Kidney tubule cell (primary cell): Measurements from ENCODE around the gene ATP6V1G2.
"Not testable (repeated sequence)": the region's sequence is repeated elsewhere in the genome, so short reads cannot be mapped to it uniquely, and the experiment has no call there.

Source experiments
- DNase-seq: peaks from one replicate; pipeline ENCODE4 v3.0.0-alpha.2; 2018; ENCODE audit warnings: low spot score

The ATP6V1G2 gene

GRCh38 chr6:31546339-31546957, at the start of gene ATP6V1G2:
ATP6V1G2 (minus strand) TSS chr6:31546608; CDS start chr6:31546559, 49 bp downstream.
- peak; percentile 95 for DNase-seq

- DNase-seq = no peak
Observed at GRCh38 chr6:31592396-31592771, 46.0 kb upstream of the ATP6V1G2 start.

GRCh38 chr6:31590691-31591090, 44.3 kb upstream of the ATP6V1G2 start:
- DNase-seq = not testable (repeated sequence)

- DNase-seq = no peak
Observed at GRCh38 chr6:31588871-31589650, 42.7 kb upstream of the ATP6V1G2 start.

GRCh38 chr6:31587791-31588777, 41.7 kb upstream of the ATP6V1G2 start:
- DNase-seq = no peak

GRCh38 chr6:31586599-31587281, 40.3 kb upstream of the ATP6V1G2 start:
- DNase-seq = no peak

GRCh38 chr6:31586008-31586407, 39.6 kb upstream of the ATP6V1G2 start, which contains the start of gene LST1:
LST1 (plus strand) TSS chr6:31586277; CDS start chr6:31587300, 1,023 bp downstream.
- no peak for DNase-seq

- DNase-seq = peak; percentile 43
Observed at GRCh38 chr6:31585491-31585890, 39.1 kb upstream of the ATP6V1G2 start.

- peak; percentile 3 for DNase-seq
Observed at GRCh38 chr6:31582230-31582643, 35.8 kb upstream of the ATP6V1G2 start, which contains the start of gene LTB. LTB (minus strand) TSS chr6:31582424; CDS start chr6:31582417, 7 bp downstream.

- DNase-seq = peak; percentile 27
Observed at GRCh38 chr6:31581434-31582229, 35.2 kb upstream of the ATP6V1G2 start.

GRCh38 chr6:31580807-31581433, 34.5 kb upstream of the ATP6V1G2 start:
- peak; percentile 81 for DNase-seq

GRCh38 chr6:31580438-31580740, 34.0 kb upstream of the ATP6V1G2 start:
- DNase-seq = peak; percentile 3

- peak; percentile 9 for DNase-seq
Observed at GRCh38 chr6:31579546-31580437, 33.4 kb upstream of the ATP6V1G2 start.

- DNase-seq = peak; percentile 46
Observed at GRCh38 chr6:31579119-31579505, 32.7 kb upstream of the ATP6V1G2 start.

- peak; percentile 97 for DNase-seq
Observed at GRCh38 chr6:31578184-31579118, 32.0 kb upstream of the ATP6V1G2 start.

GRCh38 chr6:31577579-31577966, 31.2 kb upstream of the ATP6V1G2 start:
- DNase-seq = peak; percentile 7

GRCh38 chr6:31576897-31577578, 30.6 kb upstream of the ATP6V1G2 start:
- DNase-seq = peak; percentile 8
